GM21576 (cell line): Measurements from ENCODE around the gene NFKB1.

Experiments
- ATAC-seq: cut with Tn5 transposase; IDR thresholded peaks from one replicate; pipeline ENCODE4 v1.9.1; 2021; ENCODE audit warnings: mild to moderate bottlenecking, moderate library complexity; ENCODE audit not compliant: unreplicated experiment

NFKB1 gene

GRCh38 chr4:102619776-102620631 lies 118.8 kb downstream of the NFKB1 start:
- ATAC-seq = peak; percentile 16

DNA sequence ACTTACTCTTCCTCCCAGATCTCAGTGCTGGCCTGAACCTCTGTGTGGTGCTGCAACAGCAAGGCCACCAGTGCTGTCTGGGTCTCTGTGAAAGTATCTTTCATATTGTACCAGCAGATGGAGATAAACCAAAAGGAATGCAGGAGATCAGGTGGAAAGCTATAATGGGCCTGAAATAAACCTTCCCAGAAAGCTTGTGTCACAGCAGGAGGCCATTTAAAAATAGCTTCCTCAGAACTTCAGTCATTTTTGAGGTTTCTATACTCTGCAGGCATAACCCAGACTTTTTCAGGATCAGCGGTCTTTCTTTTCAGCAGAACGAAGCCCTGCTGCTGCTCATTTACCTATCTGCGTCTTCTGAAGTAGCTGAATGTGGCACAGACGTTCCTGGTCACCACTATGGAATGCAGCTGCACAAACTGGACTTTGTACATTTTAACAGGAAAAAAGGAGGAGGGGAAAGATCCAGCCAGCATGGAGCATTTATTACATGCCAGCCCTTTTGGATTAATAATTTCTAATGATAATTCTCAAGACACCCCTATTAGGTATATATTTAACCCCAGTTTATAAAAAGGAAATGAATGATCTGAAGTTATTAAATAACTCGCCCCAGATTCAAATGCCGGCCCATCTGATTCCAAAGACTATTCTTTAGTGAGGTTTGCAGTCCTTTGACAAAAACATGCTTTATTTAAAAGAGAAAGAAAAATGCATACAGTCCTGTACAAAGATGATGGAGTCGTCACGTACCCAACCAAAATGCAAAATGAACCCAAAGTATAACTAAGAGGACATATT lies 119.7 kb downstream of the NFKB1 start:
- peak; percentile 57 for ATAC-seq

- ATAC-seq = no peak
Measured at GRCh38 chr4:102623622-102624021, 122.5 kb downstream of the NFKB1 start.

GRCh38 chr4:102624505-102624904 lies 123.3 kb downstream of the NFKB1 start:
- no peak for ATAC-seq

DNA sequence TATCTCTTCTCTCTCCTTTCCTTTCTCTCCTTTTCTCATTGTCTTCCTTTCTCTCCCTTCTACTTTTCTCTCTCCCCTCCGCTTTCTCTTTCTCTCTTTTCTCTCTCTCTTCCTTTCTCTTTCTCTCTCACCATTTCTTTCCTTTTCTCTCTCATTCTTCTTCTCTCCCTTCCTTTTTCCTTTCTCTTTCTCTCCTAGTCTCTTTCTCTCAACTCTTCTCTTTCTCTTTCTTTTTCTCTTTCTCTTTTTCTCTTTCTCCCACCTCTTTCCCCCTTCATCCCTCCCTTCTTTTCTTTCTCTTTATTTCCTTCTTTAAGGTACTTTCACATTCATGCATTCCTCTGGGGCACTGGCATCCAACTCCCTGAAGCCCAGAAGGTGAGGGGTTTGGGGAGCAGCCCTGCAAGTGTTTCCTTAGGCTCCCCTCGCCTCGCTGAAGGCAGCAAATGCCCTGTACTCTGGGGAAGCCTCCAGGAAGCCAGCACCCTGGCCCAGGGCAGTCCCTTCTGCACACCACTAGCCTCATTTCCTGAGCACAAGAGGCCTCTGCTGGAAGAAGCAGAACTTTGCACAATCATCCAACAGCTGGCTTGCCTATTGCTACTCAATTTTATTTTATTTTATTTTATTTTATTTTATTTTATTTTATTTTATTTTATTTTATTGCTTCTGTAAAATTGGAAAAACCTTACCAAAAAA lies 124.2 kb downstream of the NFKB1 start:
- ATAC-seq = peak; percentile 91

DNA sequence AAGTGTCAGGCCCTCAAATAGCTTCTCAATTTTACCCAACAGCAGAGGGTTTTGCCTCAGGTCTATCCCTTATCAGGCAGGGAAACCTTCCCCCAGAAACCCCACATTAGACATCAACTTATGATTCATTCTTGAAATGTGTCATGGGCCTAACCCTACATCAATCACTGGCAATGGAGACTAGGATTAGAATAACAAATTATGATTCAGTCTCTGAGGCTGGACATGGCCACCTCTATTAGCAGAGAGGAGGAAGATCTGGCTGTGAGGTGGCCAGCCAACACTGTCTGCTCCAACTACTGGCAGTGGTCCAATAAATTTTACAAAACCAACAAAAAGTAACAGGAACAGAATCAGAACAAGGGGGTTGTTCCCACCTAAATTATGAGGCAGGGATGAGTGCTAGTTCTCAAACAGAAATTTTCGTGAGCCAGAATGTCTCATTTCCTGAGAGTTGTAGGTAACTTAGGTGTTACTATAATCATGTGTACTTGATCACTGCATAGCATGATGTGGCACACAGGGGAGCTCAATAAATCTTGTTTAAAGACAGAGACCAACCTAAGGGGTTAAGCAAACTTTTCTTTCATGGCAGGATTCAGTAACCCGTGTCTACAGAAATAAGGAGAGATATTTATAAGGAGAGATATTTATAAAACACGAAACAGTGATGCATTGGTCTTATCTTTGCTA lies 126.8 kb downstream of the NFKB1 start:
- no peak for ATAC-seq

DNA sequence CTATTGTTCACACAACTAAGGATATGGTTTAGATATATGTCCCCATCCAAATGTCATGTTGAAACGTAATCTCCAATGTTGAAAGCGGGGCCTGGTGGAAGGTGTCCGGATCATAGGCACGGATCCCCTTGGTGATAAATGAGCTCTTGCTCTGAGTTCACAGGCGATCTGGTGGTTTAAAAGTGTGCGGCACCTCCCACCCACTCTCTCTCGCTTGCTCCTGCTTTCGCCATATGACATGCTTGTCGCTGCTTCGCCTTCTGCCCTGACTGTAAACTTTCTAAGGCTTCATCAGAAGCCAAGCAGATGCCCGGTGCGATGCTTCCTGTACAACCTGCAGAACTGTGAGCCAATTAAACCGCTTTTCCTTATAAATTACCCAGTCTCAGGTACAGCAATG lies 128.5 kb downstream of the NFKB1 start:
- ATAC-seq = no peak

- no peak for ATAC-seq
Measured at GRCh38 chr4:102631616-102632015, 130.5 kb downstream of the NFKB1 start.

DNA sequence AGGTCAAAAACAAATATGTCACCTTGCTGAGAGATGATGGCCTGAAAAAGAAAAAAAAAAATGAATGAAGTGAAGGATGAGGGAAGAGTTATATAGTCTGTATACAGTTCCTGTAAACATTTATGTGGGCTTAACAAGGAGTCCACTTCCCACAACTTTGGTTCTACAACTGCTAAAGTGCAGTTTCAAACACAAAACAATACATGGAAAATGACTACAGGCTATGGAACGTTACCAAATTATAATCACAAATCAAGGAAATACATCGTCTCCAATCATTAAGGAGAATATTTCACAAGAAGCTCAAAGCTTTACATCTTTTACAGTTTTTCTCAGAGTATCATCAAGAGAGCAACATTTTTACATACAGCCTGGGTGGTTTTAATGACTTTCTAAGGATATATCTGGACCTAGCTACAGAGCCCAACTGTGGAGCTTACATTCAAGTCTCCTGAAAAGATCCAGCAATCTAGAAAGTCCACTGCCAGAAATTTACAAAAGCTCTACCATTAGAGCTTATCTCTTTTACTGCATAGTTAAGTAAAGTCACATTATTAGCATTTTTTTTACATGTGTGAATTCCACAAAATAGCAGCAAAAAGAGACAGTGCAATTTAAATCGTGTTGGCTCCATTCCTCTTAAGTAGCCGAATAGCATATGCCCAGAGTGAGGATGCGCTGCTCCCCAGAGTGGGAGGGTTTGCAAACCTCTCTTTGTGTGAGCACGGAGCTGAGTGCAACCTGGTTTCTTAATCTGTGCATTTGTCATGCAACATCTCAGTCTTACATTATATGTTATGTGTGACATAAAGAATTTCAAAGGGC lies 131.3 kb downstream of the NFKB1 start:
- ATAC-seq = no peak

GRCh38 chr4:102633100-102633499 lies 131.9 kb downstream of the NFKB1 start:
- no peak for ATAC-seq

GRCh38 chr4:102637391-102637790 lies 136.2 kb downstream of the NFKB1 start:
- ATAC-seq = no peak

DNA sequence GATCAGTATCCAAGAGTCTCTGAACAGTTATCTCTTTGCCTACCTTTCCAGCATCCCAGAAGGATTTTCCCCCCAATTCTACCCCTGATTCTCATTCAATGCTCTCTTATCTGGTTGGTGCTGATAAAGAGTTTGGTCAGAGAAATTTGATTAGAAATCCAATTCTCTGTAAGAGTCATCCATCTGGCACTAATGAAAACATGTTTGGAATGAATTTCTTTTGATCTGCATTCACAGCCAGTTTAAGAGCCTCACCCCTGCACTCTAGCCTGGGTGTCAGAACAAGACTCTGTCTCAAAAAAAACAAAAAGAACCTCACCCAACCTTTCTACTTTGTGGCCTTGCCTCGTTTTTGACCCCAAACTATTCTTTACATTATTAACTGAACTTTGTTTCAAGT lies 137.5 kb downstream of the NFKB1 start:
- no peak for ATAC-seq

GRCh38 chr4:102639598-102639997 lies 138.4 kb downstream of the NFKB1 start:
- ATAC-seq = no peak

DNA sequence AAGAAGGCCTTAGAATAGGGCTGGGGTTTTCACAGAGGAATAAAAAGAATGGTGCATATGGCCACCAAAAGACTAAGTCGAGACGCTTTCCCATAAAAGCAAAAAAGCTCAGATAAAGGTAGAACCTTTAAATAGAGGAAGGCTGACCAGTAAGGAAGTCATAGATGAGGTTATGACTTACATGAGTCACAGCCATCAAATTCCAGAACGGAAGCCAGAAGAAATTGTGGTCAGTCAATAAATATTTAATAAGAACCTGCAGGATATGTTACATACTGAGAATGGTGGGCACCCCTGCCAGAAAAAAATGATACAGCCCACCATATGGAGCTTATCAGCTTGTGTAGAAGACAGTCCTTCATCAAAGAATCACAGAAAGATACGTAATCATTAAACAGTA lies 139.5 kb downstream of the NFKB1 start:
- no peak for ATAC-seq

GRCh38 chr4:102641793-102642192 lies 140.6 kb downstream of the NFKB1 start:
- ATAC-seq = no peak

- ATAC-seq = no peak
Measured at GRCh38 chr4:102642631-102643298, 141.6 kb downstream of the NFKB1 start.

- no peak for ATAC-seq
Measured at GRCh38 chr4:102647117-102647516, 146.0 kb downstream of the NFKB1 start.

DNA sequence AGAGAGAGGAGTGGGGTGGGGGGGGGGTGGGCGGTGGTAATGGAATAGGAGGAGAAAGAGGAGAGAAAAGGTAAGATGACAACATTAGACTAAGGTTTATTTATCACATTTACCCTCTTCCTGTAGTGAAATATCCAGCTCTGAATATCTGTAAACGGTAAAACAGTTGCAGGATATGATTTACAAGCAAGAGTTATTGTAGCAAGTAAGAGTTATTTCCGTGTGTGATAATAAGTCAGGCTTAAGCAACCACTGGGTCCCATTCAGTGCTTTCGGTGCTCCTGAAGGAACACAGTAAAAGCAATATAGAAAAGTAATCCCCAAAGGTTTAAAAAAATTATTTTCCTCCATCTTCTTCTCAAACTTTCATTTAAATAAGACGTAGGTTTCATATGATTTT lies 156.0 kb downstream of the NFKB1 start:
- ATAC-seq = no peak

- no peak for ATAC-seq
Measured at GRCh38 chr4:102663073-102663472, 161.9 kb downstream of the NFKB1 start.
